Kidney epithelial cell (primary cell): ENCODE results near the gene ANP32B. TPM values are rescaled to one million over a fixed set of nuclear protein-coding genes. Genes with fewer than 3 reads are reported as not detected.
A peak's percentile ranks its signal among the peaks of the same experiment; 100 is the strongest.

ENCODE experiments used
- DNase-seq: peaks from one replicate; pipeline ENCODE4 v3.0.0-alpha.2; 2010; ENCODE audit warnings: low read depth
- H3K27me3 ChIP-seq: 2 replicates; pipeline ENCODE4 v1.6.0; 2011; ENCODE audit warnings: low read length; ENCODE audit not compliant: control insufficient read depth, insufficient read depth
- H3K36me3 ChIP-seq: 2 replicates; pipeline ENCODE4 v1.5.1; 2011; ENCODE audit warnings: low read length; ENCODE audit not compliant: control insufficient read depth, insufficient read depth
- H3K4me3 ChIP-seq: 2 replicates; pipeline ENCODE4 v1.5.1; 2011; ENCODE audit warnings: low read depth, mild to moderate bottlenecking, control low read depth, low read length
- total RNA-seq: library from RNA; depleted of rRNA; stranded (reverse); fragments of >200 nt; gene quantifications from 2 replicates; pipeline ENCODE4 v1.2.3, GENCODE V29; 2015
- TF ChIP-seq, protein P1 (sequence below): IDR thresholded peaks from 2 replicates; pipeline ENCODE4 v1.5.1; 2011; ENCODE audit warnings: mild to moderate bottlenecking, moderate library complexity, low read length, control low read depth, inconsistent platforms; ENCODE audit not compliant: insufficient read depth, poor library complexity, severe bottlenecking

The ANP32B gene
- total RNA-seq, result 21.8 and 24.1 TPM in 2 replicates

DNA sequence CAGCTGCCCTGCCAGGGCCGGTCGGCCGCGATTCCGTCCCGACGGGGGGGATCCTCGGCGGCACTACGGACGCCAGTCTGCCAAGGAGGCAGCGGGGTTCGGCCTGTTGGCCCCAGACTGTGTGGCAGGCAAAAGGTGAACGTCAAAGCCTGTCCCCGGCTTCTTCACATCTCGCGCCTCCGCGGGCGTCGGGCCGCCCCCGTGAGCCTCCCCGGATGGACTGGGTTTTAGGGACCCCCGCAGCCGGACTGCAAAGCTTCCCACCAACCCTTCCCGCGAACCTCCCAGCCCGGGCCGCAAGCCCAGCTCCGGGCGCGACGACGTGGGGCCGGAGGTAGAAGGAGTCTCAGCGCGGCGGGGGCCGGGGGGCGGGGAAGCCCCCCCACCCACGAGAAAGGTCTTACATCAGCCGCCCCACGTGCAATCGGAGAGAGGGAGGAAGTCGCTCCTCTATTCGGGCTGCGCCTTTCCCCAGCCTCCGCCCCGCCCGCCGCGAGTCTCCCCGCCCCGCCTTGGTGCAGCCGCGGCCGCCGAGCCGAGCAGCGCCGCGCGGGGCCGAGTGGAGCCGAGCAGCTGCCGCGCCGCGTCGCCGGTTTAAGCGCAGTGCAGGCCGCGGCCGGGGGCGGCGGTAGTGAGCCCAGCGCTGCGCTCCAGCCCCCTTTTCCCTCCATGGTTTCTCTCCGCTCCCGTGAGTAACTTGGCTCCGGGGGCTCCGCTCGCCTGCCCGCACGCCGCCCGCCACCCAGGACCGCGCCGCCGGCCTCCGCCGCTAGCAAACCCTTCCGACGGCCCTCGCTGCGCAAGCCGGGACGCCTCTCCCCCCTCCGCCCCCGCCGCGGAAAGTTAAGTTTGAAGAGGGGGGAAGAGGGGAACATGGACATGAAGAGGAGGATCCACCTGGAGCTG, at the start of gene ANP32B:
TSS of gene ANP32B (plus strand) at position 659 of the 906 bp plus-strand sequence. CDS start at position 874, 215 bp downstream.
- peak within 1 kb of the TSS; percentile 73 for H3K4me3 ChIP-seq
- no peaks in the 10 kb centered on the region for H3K27me3 ChIP-seq
- TF ChIP-seq, protein P1, sequence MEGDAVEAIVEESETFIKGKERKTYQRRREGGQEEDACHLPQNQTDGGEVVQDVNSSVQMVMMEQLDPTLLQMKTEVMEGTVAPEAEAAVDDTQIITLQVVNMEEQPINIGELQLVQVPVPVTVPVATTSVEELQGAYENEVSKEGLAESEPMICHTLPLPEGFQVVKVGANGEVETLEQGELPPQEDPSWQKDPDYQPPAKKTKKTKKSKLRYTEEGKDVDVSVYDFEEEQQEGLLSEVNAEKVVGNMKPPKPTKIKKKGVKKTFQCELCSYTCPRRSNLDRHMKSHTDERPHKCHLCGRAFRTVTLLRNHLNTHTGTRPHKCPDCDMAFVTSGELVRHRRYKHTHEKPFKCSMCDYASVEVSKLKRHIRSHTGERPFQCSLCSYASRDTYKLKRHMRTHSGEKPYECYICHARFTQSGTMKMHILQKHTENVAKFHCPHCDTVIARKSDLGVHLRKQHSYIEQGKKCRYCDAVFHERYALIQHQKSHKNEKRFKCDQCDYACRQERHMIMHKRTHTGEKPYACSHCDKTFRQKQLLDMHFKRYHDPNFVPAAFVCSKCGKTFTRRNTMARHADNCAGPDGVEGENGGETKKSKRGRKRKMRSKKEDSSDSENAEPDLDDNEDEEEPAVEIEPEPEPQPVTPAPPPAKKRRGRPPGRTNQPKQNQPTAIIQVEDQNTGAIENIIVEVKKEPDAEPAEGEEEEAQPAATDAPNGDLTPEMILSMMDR, result peak; percentile 47
- peak; percentile 38 for DNase-seq
- no peaks in the 10 kb centered on the region for H3K36me3 ChIP-seq

DNA sequence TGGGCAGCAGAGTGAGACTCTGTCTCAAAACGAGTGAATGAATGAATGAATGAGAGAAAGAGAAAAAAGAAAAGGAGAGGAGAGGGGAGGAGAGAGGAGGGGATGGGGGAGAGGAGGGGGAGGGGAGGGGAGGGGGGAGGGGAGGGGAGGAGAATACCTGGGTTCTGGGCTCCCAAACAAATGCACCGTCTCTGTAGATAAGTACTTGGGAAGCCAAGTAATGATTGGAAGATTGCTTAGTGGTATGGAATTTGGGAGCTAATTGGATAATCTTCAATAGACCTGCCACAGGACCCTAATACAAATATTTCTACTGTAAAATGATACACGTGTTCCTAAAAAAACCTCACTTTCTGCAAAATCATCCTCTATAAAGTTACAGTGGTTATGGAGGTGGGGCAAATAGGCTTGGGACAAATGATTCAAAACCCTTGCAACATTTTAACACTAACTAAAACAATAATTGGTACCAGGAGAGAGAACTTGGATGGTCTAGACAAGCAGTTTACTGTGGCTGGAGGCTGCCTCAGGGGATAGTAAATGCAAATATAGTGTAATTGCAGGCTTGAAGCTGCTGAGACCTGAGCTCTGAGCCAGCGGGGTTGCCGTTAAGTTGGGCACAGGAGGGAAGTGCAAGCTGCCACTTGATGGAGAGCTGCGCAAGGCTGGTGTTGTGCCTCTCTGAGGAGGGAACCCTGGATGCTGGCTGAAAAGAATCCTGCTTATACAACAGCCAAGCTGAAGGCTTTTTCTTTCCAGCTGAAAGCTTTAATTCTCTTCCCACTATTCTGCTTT, 48.6 kb upstream of the ANP32B start:
- Histone ChIP-seq H3K4me3 (no peak overlapping the region), H3K27me3 (peaks cover 13% of the 10 kb centered on the region), H3K36me3 (no peaks in the 10 kb centered on the region)
- no peak for DNase-seq
- TF ChIP-seq, protein P1, result no peak

DNA sequence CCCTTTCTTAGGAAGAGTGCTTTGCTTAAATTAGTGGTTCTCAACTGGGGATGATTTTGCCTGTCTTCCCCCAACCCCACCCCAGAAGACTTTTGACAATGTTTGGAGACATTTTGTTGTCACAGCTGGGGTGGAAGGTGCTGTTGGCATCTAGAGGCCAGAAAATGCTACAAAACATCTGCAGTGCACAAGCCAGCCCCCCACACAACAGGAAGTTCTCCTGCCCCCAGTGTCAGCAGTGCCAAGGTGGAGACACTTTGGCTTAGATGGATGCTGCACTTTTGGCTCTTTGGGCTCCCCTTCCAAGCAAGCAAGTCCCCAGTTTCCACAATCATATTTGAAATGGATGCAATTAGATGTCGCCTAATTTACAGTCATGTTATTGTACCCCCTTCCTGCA, 47.9 kb upstream of the ANP32B start:
- H3K36me3 ChIP-seq, result no peaks in the 10 kb centered on the region
- peaks cover 13% of the 10 kb centered on the region for H3K27me3 ChIP-seq
- TF ChIP-seq, protein P1, result no peak
- no peak for DNase-seq
- H3K4me3 ChIP-seq, result no peak overlapping the region

DNA sequence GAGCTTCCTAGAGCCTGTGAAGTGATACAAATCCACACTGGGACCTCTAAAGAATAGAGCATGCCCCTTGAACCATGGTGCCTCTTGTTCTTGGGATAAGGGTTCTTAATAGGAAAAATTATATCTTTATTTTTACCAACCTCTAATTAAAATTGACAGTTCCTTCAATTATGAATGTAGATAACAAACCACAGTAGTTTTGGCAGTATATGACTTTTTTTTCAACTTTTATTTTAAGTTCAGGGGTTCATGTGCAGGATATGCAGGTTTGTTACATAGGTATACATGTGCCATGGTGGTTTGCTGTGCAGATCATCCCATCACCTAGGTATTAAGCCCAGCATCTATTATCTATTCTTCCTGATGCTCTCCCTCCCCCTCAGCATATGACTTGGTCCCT, 46.1 kb upstream of the ANP32B start:
- peaks cover 14% of the 10 kb centered on the region for H3K27me3 ChIP-seq

DNA sequence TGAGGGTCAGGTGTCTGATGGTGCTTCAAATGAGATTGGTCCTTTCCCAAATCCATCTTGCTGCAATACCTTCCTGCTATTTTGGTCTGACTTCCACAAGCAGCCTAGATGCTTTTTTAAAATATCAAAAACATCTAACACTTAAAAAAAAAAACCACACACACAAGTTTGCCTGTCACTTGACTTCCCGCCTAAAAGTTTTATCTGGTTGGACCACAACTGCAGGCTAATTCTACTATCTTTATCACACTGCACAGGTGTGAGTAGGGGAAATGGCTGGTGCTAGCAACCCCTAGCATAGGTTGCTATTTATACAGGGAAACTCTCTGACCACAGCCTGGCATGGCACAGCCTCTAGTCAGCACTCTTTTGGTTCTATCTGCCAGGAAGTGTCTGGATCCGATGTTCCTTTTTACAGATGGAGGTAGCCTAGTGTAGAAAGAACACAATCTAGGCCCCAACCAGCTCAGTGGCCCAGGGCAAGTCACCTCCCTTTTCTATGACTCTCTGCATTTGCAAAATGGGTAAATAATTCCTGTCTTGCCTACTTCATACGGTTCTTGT, 45.0 kb upstream of the ANP32B start, which contains the start of gene HEMGN:
TSS of gene HEMGN (minus strand) at position 92 of the 564 bp plus-strand sequence. CDS start at position 56, 36 bp downstream.
- Histone ChIP-seq H3K4me3 (no peak within 1 kb of the TSS), H3K27me3 (peaks cover 16% of the 10 kb centered on the region), H3K36me3 (no peaks in the 10 kb centered on the region)
- TF ChIP-seq, protein P1, result no peak
- no peak for DNase-seq

More for the DNA sequence above, 46.1 kb upstream of the ANP32B start:
- H3K4me3 ChIP-seq, result no peak overlapping the region
- DNase-seq, result no peak
- H3K36me3 ChIP-seq, result no peaks in the 10 kb centered on the region
- TF ChIP-seq, protein P1, result no peak
